H1 (cell line): ENCODE results near the gene VIM. TPM values are rescaled to one million over a fixed set of nuclear protein-coding genes. Genes with fewer than 3 reads are reported as not detected.

Source experiments
- CTCF ChIA-PET: fragments of 300-600 bp; sonication (Branson Sonifier 250); formaldehyde crosslinking; loops from one replicate; lab custom pipeline; 2021; ENCODE audit not compliant: partially characterized antibody; lab: Charles Lee
- POLR2A ChIA-PET: fragments of 300-600 bp; sonication (Branson Sonifier 250); formaldehyde crosslinking; loops from one replicate; lab custom pipeline; 2021; ENCODE audit warnings: inconsistent platforms; ENCODE audit not compliant: partially characterized antibody; lab: Charles Lee
- DNase-seq, 2 experiments: peaks; one replicate each; pipeline versions ENCODE4 v3.0.0 to v3.0.0-alpha.2; 2010 to 2022; ENCODE audit warnings: low spot score in 2 of 2, low read depth in 1 of 2, mixed read lengths in 1 of 2
- FAIRE-seq: peaks from 2 replicates; lab custom pipeline; 2011; peaks lifted over from hg19 to GRCh38; lab: Jason Lieb, UNC
- H2AFZ ChIP-seq: 2 replicates; pipeline ENCODE4 v1.8.1; 2012; ENCODE audit warnings: low read length, inconsistent platforms
- H2AK5ac ChIP-seq: 2 replicates; pipeline ENCODE4 v1.6.1; 2013; ENCODE audit warnings: low read depth, low read length
- H2BK120ac ChIP-seq: replicated peaks from 2 replicates; pipeline ENCODE3; 2013; ENCODE audit warnings: low read depth, low read length, inconsistent platforms
- H2BK12ac ChIP-seq: 2 replicates; pipeline ENCODE4 v1.6.1; 2013; ENCODE audit warnings: low read depth, low read length
- H2BK15ac ChIP-seq: 2 replicates; pipeline ENCODE4 v1.6.1; 2013; ENCODE audit warnings: low read length
- H2BK20ac ChIP-seq: 2 replicates; pipeline ENCODE4 v1.6.1; 2013; ENCODE audit warnings: low read length
- H2BK5ac ChIP-seq: 2 replicates; pipeline ENCODE4 v1.6.1; 2013; ENCODE audit warnings: low read depth, low read length
- H3K14ac ChIP-seq: 2 replicates; pipeline ENCODE4 v1.6.1; 2013; ENCODE audit warnings: inconsistent platforms; ENCODE audit not compliant: insufficient read length
- H3K18ac ChIP-seq: 2 replicates; pipeline ENCODE4 v1.6.1; 2013; ENCODE audit warnings: low read length; ENCODE audit errors: extremely low read depth
- H3K23ac ChIP-seq: 2 replicates; pipeline ENCODE4 v1.6.1; 2013; ENCODE audit warnings: inconsistent platforms; ENCODE audit not compliant: insufficient read length
- H3K23me2 ChIP-seq: 2 replicates; pipeline ENCODE4 v1.6.1; 2013; ENCODE audit warnings: low read depth, low read length
- H3K27ac ChIP-seq: 2 replicates; pipeline ENCODE4 v1.6.1; 2011; ENCODE audit warnings: low read depth, low read length, inconsistent platforms
- H3K27me3 ChIP-seq, 4 experiments: replicated peaks in 1 of 4; 1 replicate in 1 of 4; 2 replicates in 3 of 4; pipeline versions ENCODE4 v1.6.1 to v1.8.1; 2011 to 2013; ENCODE audit warnings: low read length in 3 of 4, mild to moderate bottlenecking in 3 of 4, inconsistent platforms in 2 of 4, mixed read lengths in 2 of 4, moderate library complexity in 1 of 4; ENCODE audit not compliant: control insufficient read depth in 3 of 4, insufficient read depth in 3 of 4; ENCODE audit errors: extremely low read depth in 1 of 4
- H3K36me3 ChIP-seq, 4 experiments: 2 replicates each; pipeline versions ENCODE4 v1.6.1 to v1.8.1; 2011 to 2013; ENCODE audit warnings: mild to moderate bottlenecking in 4 of 4, low read length in 3 of 4, moderate library complexity in 2 of 4, control low read depth in 1 of 4, inconsistent platforms in 1 of 4; ENCODE audit not compliant: insufficient read depth in 4 of 4, control insufficient read depth in 2 of 4
- H3K4ac ChIP-seq: replicated peaks from 2 replicates; pipeline ENCODE3; 2013; ENCODE audit warnings: low read length, low read depth, mixed read lengths, inconsistent platforms; ENCODE audit not compliant: insufficient read length
- H3K4me1 ChIP-seq, 4 experiments: replicated peaks in 1 of 4; 1 replicate in 1 of 4; 2 replicates in 3 of 4; pipeline versions ENCODE4 v1.6.1 to v1.8.1; 2011 to 2013; ENCODE audit warnings: low read length in 3 of 4, inconsistent platforms in 2 of 4, mixed read lengths in 1 of 4; ENCODE audit not compliant: insufficient read depth in 4 of 4, control insufficient read depth in 3 of 4
- H3K4me2 ChIP-seq, 2 experiments: 2 replicates each; pipeline versions ENCODE4 v1.6.1 to v1.8.1; 2011 to 2013; ENCODE audit warnings: low read depth in 2 of 2, low read length in 2 of 2, control low read depth in 1 of 2, inconsistent platforms in 1 of 2, mild to moderate bottlenecking in 1 of 2; ENCODE audit not compliant: insufficient read depth in 1 of 2
- H3K4me3 ChIP-seq, 4 experiments: fragments of 200-600, 300-600 bp in 1 of 4; sonication (generic), shearing (Covaris generic), sonication (Bioruptor Twin) in 1 of 4; 2 replicates each; pipeline versions ENCODE4 v1.5.1 to v1.8.1; 2011 to 2016; ENCODE audit warnings: low read length in 4 of 4, low read depth in 3 of 4, control low read depth in 2 of 4, inconsistent platforms in 2 of 4, mild to moderate bottlenecking in 2 of 4, mixed read lengths in 1 of 4, moderate library complexity in 1 of 4; ENCODE audit not compliant: insufficient read depth in 2 of 4; ENCODE audit errors: extremely low read depth in 1 of 4
- H3K56ac ChIP-seq: replicated peaks from 2 replicates; pipeline ENCODE3; 2013; ENCODE audit warnings: low read depth, mild to moderate bottlenecking, mixed read lengths, low read length, inconsistent platforms; ENCODE audit not compliant: insufficient read length
- H3K79me1 ChIP-seq: 2 replicates; pipeline ENCODE4 v1.6.1; 2013; ENCODE audit warnings: low read depth, low read length, control low read depth
- H3K79me2 ChIP-seq, 2 experiments: 2 replicates each; pipeline versions ENCODE4 v1.6.1 to v1.8.1; 2012 to 2013; ENCODE audit warnings: low read length in 2 of 2, mild to moderate bottlenecking in 2 of 2, inconsistent platforms in 1 of 2; ENCODE audit not compliant: insufficient read depth in 2 of 2, control insufficient read depth in 1 of 2
- H3K9ac ChIP-seq, 4 experiments: replicated peaks in 1 of 4; 1 replicate in 1 of 4; 2 replicates in 3 of 4; pipeline versions ENCODE4 v1.6.1 to v1.8.1; 2011 to 2013; ENCODE audit warnings: low read depth in 3 of 4, low read length in 3 of 4, control low read depth in 2 of 4, mild to moderate bottlenecking in 2 of 4, moderate library complexity in 2 of 4, inconsistent platforms in 1 of 4; ENCODE audit errors: extremely low read depth in 1 of 4
- H3K9me3 ChIP-seq, 2 experiments: 2 replicates each; pipeline versions ENCODE4 v1.6.1 to v1.8.1; 2012 to 2013; ENCODE audit warnings: mild to moderate bottlenecking in 2 of 2, moderate library complexity in 2 of 2, control low read depth in 1 of 2, inconsistent platforms in 1 of 2, low read depth in 1 of 2, low read length in 1 of 2, mixed read lengths in 1 of 2; ENCODE audit not compliant: insufficient read depth in 2 of 2
- H4K20me1 ChIP-seq, 2 experiments: replicated peaks in 1 of 2; 2 replicates each; pipeline versions ENCODE3 to v1.8.1; 2011 to 2013; ENCODE audit warnings: inconsistent platforms in 2 of 2, low read length in 2 of 2, mild to moderate bottlenecking in 1 of 2; ENCODE audit not compliant: insufficient read depth in 2 of 2, control insufficient read depth in 1 of 2
- H4K5ac ChIP-seq: 2 replicates; pipeline ENCODE4 v1.6.1; 2013; ENCODE audit warnings: low read length, low read depth, mixed read lengths, inconsistent platforms; ENCODE audit not compliant: insufficient read length
- H4K8ac ChIP-seq: 2 replicates; pipeline ENCODE4 v1.8.0; 2013; ENCODE audit warnings: mild to moderate bottlenecking, moderate library complexity, low read length, inconsistent platforms; ENCODE audit not compliant: insufficient read depth; ENCODE audit errors: extremely low read depth
- H4K91ac ChIP-seq: replicated peaks from 2 replicates; pipeline ENCODE3; 2013; ENCODE audit warnings: low read length, mixed read lengths, inconsistent platforms; ENCODE audit not compliant: insufficient read length
- SP1 ChIP-seq: IDR thresholded peaks from 2 replicates; pipeline ENCODE4 v1.6.1; 2011; ENCODE audit warnings: low read depth, low read length
- WGBS, 2 experiments: shearing (Covaris generic) in 1 of 2; methylation state at CpG; one replicate each; pipeline versions ENCODE4 v1.1.6 to v1.1.7; 2013 to 2015; ENCODE audit warnings: low lambda C conversion rate in 2 of 2, mixed read lengths in 2 of 2, inconsistent platforms in 1 of 2, low coverage in 1 of 2, missing lambda C conversion rate in 1 of 2; ENCODE audit not compliant: insufficient replicate concordance in 2 of 2, insufficient coverage in 1 of 2, insufficient read length in 1 of 2; ENCODE audit errors: extremely low coverage in 1 of 2, missing lambda C conversion rate in 1 of 2; 5-methylcytosine and 5-hydroxymethylcytosine counted together
- polyA plus RNA-seq, 7 experiments: library from polyadenylated mRNA; depleted of rRNA in 3 of 7; stranded (reverse) in 5 of 7; unstranded in 2 of 7; fragments of >200 nt in 5 of 7; fragments of 200-250 nt in 2 of 7; gene quantifications; 1 replicate in 5 of 7; 2 replicates in 1 of 7; 4 replicates in 1 of 7; pipeline versions ENCODE4 v1.2.1 to v1.2.3, GENCODE V29; 2011 to 2013; ENCODE audit warnings: missing spikeins in 2 of 7, mixed read lengths in 2 of 7
- total RNA-seq: library from RNA; stranded (reverse); fragmentation: NEBNext Ultra II Directional; extraction: Animal tissue kit (Norgen Biotek cat#: 25700); gene quantifications from 2 replicates; pipeline ENCODE4 v1.2.1, GENCODE V29; 2021

The VIM gene
- total and polyA plus RNA-seq, 2 of the 8 experiments (the other 6 are each of a cell fraction or from before 2014, with no cell fraction given), result 347 to 372 TPM

GRCh38 chr10:17179002-17179401, 49.0 kb upstream of the VIM start:
- H2BK120ac ChIP-seq, result no peak overlapping the region
- POLR2A ChIA-PET, result interaction anchor here (1.1 to 1.2 kb wide), 2 partner anchors 22 to 287 kb away, joined by 3 read pairs; partner anchors contain the start of gene TRDMT1
- peaks cover 0 to 6% (median 0%) of the 10 kb centered on the region in 4 experiments; a peak in 3 of 7 replicates for H3K4me1 ChIP-seq
- H3K4me3 ChIP-seq, result no peak overlapping the region
- no peaks in the 10 kb centered on the region for H3K27me3 ChIP-seq
- H3K79me2 ChIP-seq, result peaks cover 0 to 6% of the 10 kb centered on the region in 2 experiments; a peak in 1 of 4 replicates
- no peak overlapping the region for H3K23ac ChIP-seq
- no peaks in the 10 kb centered on the region; the same call in 1 of the 2 replicates for H3K23me2 ChIP-seq
- 93% methylated on average over 3 of the region's 3 CpGs; no CpG with 5 or more reads in 1 of the 2 experiments for WGBS, 2 experiments
- H3K9me3 ChIP-seq, result no peaks in the 10 kb centered on the region
- H3K14ac ChIP-seq, result no peak overlapping the region
- no peak for DNase-seq
- H2BK12ac ChIP-seq, result no peak overlapping the region
- H3K18ac ChIP-seq, result no peak overlapping the region
- CTCF ChIA-PET, result interaction anchor here (0.6 to 0.9 kb wide), 7 partner anchors 16 to 350 kb away, joined by 3 to 4 read pairs (median 3); no protein-coding TSS in a partner anchor
- no peak overlapping the region for H2AK5ac ChIP-seq
- H3K56ac ChIP-seq, result no peak overlapping the region
- H2BK15ac ChIP-seq, result no peak overlapping the region
- H3K79me1 ChIP-seq, result no peaks in the 10 kb centered on the region; the same call in 1 of the 2 replicates
- H4K8ac ChIP-seq, result no peak overlapping the region
- H3K9ac ChIP-seq, result no peak overlapping the region
- H3K36me3 ChIP-seq, result peaks cover 0 to 5% (median 0%) of the 10 kb centered on the region in 4 experiments; a peak in 1 of 8 replicates
- H2AFZ ChIP-seq, result no peak overlapping the region
- H2BK5ac ChIP-seq, result no peak overlapping the region
- H4K5ac ChIP-seq, result no peak overlapping the region
- no peak overlapping the region for H3K27ac ChIP-seq
- H3K4ac ChIP-seq, result no peak overlapping the region
- H2BK20ac ChIP-seq, result no peak overlapping the region
- FAIRE-seq, result no peak
- H3K4me2 ChIP-seq, result no peak overlapping the region
- H4K20me1 ChIP-seq, result no peaks in the 10 kb centered on the region
- no peak overlapping the region for H4K91ac ChIP-seq
- no peak for TF ChIP-seq SP1
